ENCODE results near the gene SLC41A1.
A peak's percentile ranks its signal among the peaks of the same experiment; 100 is the strongest.

SLC41A1 gene

GRCh38 chr1:205822397-205822796 lies 9.4 kb upstream of the SLC41A1 start:
- DNase-seq (ENCODE audit: low read depth, low spot score), result no peak

GRCh38 chr1:205817988-205818387 lies 5.0 kb upstream of the SLC41A1 start:
- DNase-seq (ENCODE audit: low read depth, low spot score), result no peak

- DNase-seq (ENCODE audit: low read depth, low spot score), result no peak
These were observed 4.4 kb upstream of the SLC41A1 start for GRCh38 chr1:205817364-205817763.

GRCh38 chr1:205813755-205814058 lies 709 bp upstream of the SLC41A1 start:
- no peak for DNase-seq (ENCODE audit: low read depth, low spot score)

- no peak for DNase-seq (ENCODE audit: low read depth, low spot score)
These were observed 624 bp downstream of the SLC41A1 start for GRCh38 chr1:205812271-205812877.

- no peak for DNase-seq (ENCODE audit: low read depth, low spot score)
These were observed 1.3 kb downstream of the SLC41A1 start for GRCh38 chr1:205811660-205812059.

- no peak for DNase-seq (ENCODE audit: low read depth, low spot score)
These were observed 2.4 kb downstream of the SLC41A1 start for GRCh38 chr1:205810448-205811157.

- DNase-seq (ENCODE audit: low read depth, low spot score), result no peak
These were observed 3.1 kb downstream of the SLC41A1 start for GRCh38 chr1:205809942-205810345.

GRCh38 chr1:205809469-205809868 lies 3.5 kb downstream of the SLC41A1 start:
- no peak for DNase-seq (ENCODE audit: low read depth, low spot score)

GRCh38 chr1:205805082-205805711 lies 7.8 kb downstream of the SLC41A1 start:
- DNase-seq (ENCODE audit: low read depth, low spot score), result no peak

- DNase-seq (ENCODE audit: low read depth, low spot score), result no peak
These were observed 8.4 kb downstream of the SLC41A1 start for GRCh38 chr1:205804605-205805004.

GRCh38 chr1:205803986-205804385 lies 9.0 kb downstream of the SLC41A1 start:
- no peak for DNase-seq (ENCODE audit: low read depth, low spot score)

GRCh38 chr1:205802060-205802459 lies 10.9 kb downstream of the SLC41A1 start:
- no peak for DNase-seq (ENCODE audit: low read depth, low spot score)

GRCh38 chr1:205800981-205801703 lies 11.9 kb downstream of the SLC41A1 start:
- DNase-seq (ENCODE audit: low read depth, low spot score), result no peak

GRCh38 chr1:205800427-205800826 lies 12.6 kb downstream of the SLC41A1 start:
- peak; percentile 79 for DNase-seq (ENCODE audit: low read depth, low spot score)

- no peak for DNase-seq (ENCODE audit: low read depth, low spot score)
These were observed 14.4 kb downstream of the SLC41A1 start for GRCh38 chr1:205798577-205798976.

- DNase-seq (ENCODE audit: low read depth, low spot score), result no peak
These were observed 15.8 kb downstream of the SLC41A1 start for GRCh38 chr1:205797168-205797567.

GRCh38 chr1:205794011-205794730 lies 18.8 kb downstream of the SLC41A1 start:
- DNase-seq (ENCODE audit: low read depth, low spot score), result no peak

- no peak for DNase-seq (ENCODE audit: low read depth, low spot score)
These were observed 19.9 kb downstream of the SLC41A1 start for GRCh38 chr1:205792961-205793673.

- DNase-seq (ENCODE audit: low read depth, low spot score), result no peak
These were observed 20.5 kb downstream of the SLC41A1 start for GRCh38 chr1:205792481-205792881.

- DNase-seq (ENCODE audit: low read depth, low spot score), result no peak
These were observed 21.3 kb downstream of the SLC41A1 start for GRCh38 chr1:205791568-205792180.

Data from brain pericyte (primary cell).